GM12878 (cell line): ENCODE measurements around the gene TRAF3IP1. TPM values are rescaled to one million over a fixed set of nuclear protein-coding genes. Genes with fewer than 3 reads are reported as not detected.

ENCODE experiments used
- CBFB ChIP-seq: IDR thresholded peaks from 2 replicates; pipeline ENCODE4 v1.6.1; 2016; ENCODE audit warnings: antibody characterized with exemption, low read depth
- ETV6 ChIP-seq, 2 experiments: fragments of 450-650 bp in 1 of 2; IDR thresholded peaks in 1 of 2; conservative IDR thresholded peaks in 1 of 2; 2 replicates each; pipeline ENCODE4 v1.6.1; 2014; ENCODE audit warnings: antibody characterized with exemption in 1 of 2, borderline replicate concordance in 1 of 2, low read depth in 1 of 2, mild to moderate bottlenecking in 1 of 2, moderate library complexity in 1 of 2
- MXI1 ChIP-seq: fragments of 150-350 bp; IDR thresholded peaks from 2 replicates; pipeline ENCODE4 v1.6.1; 2011; ENCODE audit warnings: low read depth, mild to moderate bottlenecking, inconsistent platforms, low read length, improper control_type of control experiment
- NR2F1 ChIP-seq: fragments of 450-650 bp; conservative IDR thresholded peaks from 2 replicates; pipeline ENCODE4 v1.6.1; 2017; ENCODE audit warnings: mild to moderate bottlenecking
- POLR2AphosphoS5 ChIP-seq: IDR thresholded peaks from 2 replicates; pipeline ENCODE4 v1.6.1; 2011; ENCODE audit warnings: mild to moderate bottlenecking, low read length, inconsistent platforms
- RB1 ChIP-seq: fragments of 450-650 bp; formaldehyde crosslinking; IDR thresholded peaks from 2 replicates; pipeline ENCODE4 v1.6.1; 2017; ENCODE audit warnings: mild to moderate bottlenecking, borderline replicate concordance
- SPI1 ChIP-seq: IDR thresholded peaks from 2 replicates; pipeline ENCODE4 v1.6.1; 2011; ENCODE audit warnings: low read depth, mild to moderate bottlenecking, low read length, moderate library complexity, borderline replicate concordance; ENCODE audit not compliant: insufficient read depth
- TAF1 ChIP-seq: IDR thresholded peaks from 2 replicates; pipeline ENCODE4 v1.6.1; 2011; ENCODE audit warnings: mild to moderate bottlenecking, low read depth, low read length, borderline replicate concordance
- TCF12 ChIP-seq: IDR thresholded peaks from 2 replicates; pipeline ENCODE4 v1.6.1; 2011; ENCODE audit warnings: low read depth, mild to moderate bottlenecking, low read length
- YBX1 ChIP-seq: fragments of 450-650 bp; IDR thresholded peaks from 2 replicates; pipeline ENCODE4 v1.6.1; 2016; ENCODE audit warnings: antibody characterized with exemption
- polyA plus RNA-seq, 11 experiments: library from polyadenylated mRNA; depleted of rRNA in 4 of 11; unstranded in 6 of 11; stranded (reverse) in 5 of 11; fragments of >200 nt; fragmentation: Nextera tagmentation in 4 of 11; fragmentation: Illumina TruSeq in 1 of 11; extraction: Ambion mirVana in 4 of 11; extraction: Trizol in 1 of 11; gene quantifications; 1 replicate in 1 of 11; 2 replicates in 10 of 11; pipeline versions ENCODE4 v1.2.1 to v1.2.3, GENCODE V29; 2011 to 2016; ENCODE audit warnings: inconsistent platforms in 2 of 11, missing spikeins in 2 of 11, low read depth in 1 of 11
- total RNA-seq, 4 experiments: library from RNA; depleted of rRNA in 3 of 4; stranded (reverse); fragments of >200 nt in 3 of 4; fragmentation: Illumina TruSeq in 1 of 4; extraction: Trizol in 1 of 4; gene quantifications; 2 replicates each; pipeline versions ENCODE4 v1.2.1 to v1.2.3, GENCODE V29; 2013 to 2021
- TF ChIP-seq, protein P1 (sequence below): IDR thresholded peaks from 2 replicates; pipeline ENCODE4 v1.6.1; 2012; ENCODE audit warnings: improper control_type of control experiment, low read depth, low read length; ENCODE audit not compliant: insufficient replicate concordance
- TF ChIP-seq, protein P2 (sequence below): IDR thresholded peaks from 2 replicates; pipeline ENCODE4 v1.6.1; 2011; ENCODE audit warnings: low read depth, mild to moderate bottlenecking, low read length, moderate library complexity, borderline replicate concordance; ENCODE audit errors: extremely low read depth
- TF ChIP-seq, protein P3 (sequence below): fragments of 450-650 bp; formaldehyde crosslinking; IDR thresholded peaks from 2 replicates; pipeline ENCODE4 v1.4.0; 2020; ENCODE audit warnings: mild to moderate bottlenecking, moderate library complexity
- TF ChIP-seq, protein P4 (sequence below): fragments of 450-650 bp; IDR thresholded peaks from 2 replicates; pipeline ENCODE4 v1.6.1; 2014; ENCODE audit warnings: mild to moderate bottlenecking

TRAF3IP1 gene
- total and polyA plus RNA-seq, 10 of the 15 experiments (the other 5 are each of a cell fraction or from before 2014, with no cell fraction given) = 1.6 to 7.5 (median 3.6) TPM

DNA sequence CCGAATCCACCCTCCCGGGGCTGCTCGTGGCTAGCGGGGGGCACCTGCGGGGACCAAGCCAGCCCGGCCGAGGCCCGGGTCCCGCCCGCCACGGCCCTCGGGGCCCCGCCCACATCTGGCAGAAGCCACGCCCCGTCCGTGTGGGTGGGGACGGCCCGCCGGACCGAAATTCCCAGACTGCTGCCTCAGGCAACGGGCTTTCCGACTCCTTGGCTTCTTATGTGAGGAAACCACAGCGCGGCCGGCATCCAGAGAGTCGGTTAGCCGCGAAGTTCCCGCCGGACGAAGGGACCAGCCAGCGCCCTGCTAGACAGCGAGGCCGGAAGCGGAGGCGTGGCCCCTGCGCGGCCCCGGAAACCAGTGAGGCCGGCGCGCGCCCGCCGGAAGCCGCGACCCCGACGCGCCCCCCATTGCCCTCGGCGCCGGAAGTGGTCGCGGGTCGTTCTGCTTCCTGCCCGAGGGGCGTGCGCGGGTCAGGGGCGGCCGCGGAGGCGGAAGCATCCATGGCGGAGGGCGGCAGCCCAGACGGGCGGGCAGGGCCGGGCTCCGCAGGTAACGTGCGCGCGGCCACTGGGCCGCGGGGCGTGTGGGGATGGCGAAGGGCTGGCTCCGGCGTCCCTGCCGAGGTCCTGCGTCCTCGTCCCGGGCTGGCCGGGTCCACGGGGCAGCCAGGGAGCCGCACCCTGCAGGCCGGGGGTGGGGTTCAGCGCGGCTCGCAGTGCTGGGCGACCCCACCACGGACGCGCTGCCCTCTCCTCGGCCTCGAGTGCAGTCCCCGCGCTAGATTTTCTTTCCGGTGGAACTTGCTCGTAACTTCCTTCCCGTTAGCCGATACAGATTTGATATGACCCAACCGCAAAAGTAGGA, 106.5 kb downstream of the TRAF3IP1 start, which contains the start of gene ASB1 (continued):
- TF ChIP-seq, protein P1, sequence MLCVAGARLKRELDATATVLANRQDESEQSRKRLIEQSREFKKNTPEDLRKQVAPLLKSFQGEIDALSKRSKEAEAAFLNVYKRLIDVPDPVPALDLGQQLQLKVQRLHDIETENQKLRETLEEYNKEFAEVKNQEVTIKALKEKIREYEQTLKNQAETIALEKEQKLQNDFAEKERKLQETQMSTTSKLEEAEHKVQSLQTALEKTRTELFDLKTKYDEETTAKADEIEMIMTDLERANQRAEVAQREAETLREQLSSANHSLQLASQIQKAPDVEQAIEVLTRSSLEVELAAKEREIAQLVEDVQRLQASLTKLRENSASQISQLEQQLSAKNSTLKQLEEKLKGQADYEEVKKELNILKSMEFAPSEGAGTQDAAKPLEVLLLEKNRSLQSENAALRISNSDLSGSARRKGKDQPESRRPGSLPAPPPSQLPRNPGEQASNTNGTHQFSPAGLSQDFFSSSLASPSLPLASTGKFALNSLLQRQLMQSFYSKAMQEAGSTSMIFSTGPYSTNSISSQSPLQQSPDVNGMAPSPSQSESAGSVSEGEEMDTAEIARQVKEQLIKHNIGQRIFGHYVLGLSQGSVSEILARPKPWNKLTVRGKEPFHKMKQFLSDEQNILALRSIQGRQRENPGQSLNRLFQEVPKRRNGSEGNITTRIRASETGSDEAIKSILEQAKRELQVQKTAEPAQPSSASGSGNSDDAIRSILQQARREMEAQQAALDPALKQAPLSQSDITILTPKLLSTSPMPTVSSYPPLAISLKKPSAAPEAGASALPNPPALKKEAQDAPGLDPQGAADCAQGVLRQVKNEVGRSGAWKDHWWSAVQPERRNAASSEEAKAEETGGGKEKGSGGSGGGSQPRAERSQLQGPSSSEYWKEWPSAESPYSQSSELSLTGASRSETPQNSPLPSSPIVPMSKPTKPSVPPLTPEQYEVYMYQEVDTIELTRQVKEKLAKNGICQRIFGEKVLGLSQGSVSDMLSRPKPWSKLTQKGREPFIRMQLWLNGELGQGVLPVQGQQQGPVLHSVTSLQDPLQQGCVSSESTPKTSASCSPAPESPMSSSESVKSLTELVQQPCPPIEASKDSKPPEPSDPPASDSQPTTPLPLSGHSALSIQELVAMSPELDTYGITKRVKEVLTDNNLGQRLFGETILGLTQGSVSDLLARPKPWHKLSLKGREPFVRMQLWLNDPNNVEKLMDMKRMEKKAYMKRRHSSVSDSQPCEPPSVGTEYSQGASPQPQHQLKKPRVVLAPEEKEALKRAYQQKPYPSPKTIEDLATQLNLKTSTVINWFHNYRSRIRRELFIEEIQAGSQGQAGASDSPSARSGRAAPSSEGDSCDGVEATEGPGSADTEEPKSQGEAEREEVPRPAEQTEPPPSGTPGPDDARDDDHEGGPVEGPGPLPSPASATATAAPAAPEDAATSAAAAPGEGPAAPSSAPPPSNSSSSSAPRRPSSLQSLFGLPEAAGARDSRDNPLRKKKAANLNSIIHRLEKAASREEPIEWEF = no peak
- TF ChIP-seq SPI1 (0 out of 2 replicates have a peak, but pooled peaks have one; percentile 3), RB1 (peak; percentile 59), NR2F1 (peak; percentile 98), CBFB (peak; percentile 45; the same call in 1 of the 2 replicates), YBX1 (no peak), TCF12 (no peak), MXI1 (peak; percentile 54; the same call in 1 of the 2 replicates), ETV6 (conservative IDR thresholded peaks at IDR 0.05 in 1 of 2, IDR thresholded peaks at IDR 0.05 in 1 of 2; ENCODE audit: borderline replicate concordance in 1 of 2, low read depth in 1 of 2) (peak in 1 of 2 experiments; percentile 61; a peak in 2 of 4 replicates), POLR2AphosphoS5 (peak; percentile 92), TAF1 (peak; percentile 76; the same call in 1 of the 2 replicates)
- TF ChIP-seq, protein P2, sequence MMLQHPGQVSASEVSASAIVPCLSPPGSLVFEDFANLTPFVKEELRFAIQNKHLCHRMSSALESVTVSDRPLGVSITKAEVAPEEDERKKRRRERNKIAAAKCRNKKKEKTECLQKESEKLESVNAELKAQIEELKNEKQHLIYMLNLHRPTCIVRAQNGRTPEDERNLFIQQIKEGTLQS = no peak
- TF ChIP-seq, protein P3, sequence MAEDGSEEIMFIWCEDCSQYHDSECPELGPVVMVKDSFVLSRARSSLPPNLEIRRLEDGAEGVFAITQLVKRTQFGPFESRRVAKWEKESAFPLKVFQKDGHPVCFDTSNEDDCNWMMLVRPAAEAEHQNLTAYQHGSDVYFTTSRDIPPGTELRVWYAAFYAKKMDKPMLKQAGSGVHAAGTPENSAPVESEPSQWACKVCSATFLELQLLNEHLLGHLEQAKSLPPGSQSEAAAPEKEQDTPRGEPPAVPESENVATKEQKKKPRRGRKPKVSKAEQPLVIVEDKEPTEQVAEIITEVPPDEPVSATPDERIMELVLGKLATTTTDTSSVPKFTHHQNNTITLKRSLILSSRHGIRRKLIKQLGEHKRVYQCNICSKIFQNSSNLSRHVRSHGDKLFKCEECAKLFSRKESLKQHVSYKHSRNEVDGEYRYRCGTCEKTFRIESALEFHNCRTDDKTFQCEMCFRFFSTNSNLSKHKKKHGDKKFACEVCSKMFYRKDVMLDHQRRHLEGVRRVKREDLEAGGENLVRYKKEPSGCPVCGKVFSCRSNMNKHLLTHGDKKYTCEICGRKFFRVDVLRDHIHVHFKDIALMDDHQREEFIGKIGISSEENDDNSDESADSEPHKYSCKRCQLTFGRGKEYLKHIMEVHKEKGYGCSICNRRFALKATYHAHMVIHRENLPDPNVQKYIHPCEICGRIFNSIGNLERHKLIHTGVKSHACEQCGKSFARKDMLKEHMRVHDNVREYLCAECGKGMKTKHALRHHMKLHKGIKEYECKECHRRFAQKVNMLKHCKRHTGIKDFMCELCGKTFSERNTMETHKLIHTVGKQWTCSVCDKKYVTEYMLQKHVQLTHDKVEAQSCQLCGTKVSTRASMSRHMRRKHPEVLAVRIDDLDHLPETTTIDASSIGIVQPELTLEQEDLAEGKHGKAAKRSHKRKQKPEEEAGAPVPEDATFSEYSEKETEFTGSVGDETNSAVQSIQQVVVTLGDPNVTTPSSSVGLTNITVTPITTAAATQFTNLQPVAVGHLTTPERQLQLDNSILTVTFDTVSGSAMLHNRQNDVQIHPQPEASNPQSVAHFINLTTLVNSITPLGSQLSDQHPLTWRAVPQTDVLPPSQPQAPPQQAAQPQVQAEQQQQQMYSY = no peak
- TF ChIP-seq, protein P4, sequence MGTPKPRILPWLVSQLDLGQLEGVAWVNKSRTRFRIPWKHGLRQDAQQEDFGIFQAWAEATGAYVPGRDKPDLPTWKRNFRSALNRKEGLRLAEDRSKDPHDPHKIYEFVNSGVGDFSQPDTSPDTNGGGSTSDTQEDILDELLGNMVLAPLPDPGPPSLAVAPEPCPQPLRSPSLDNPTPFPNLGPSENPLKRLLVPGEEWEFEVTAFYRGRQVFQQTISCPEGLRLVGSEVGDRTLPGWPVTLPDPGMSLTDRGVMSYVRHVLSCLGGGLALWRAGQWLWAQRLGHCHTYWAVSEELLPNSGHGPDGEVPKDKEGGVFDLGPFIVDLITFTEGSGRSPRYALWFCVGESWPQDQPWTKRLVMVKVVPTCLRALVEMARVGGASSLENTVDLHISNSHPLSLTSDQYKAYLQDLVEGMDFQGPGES = no peak
- TF ChIP-seq, all 136 proteins: peak for 49
